Endothelial cell of umbilical vein (primary cell): ENCODE results near the gene SERGEF. TPM values are rescaled to one million over a fixed set of nuclear protein-coding genes. Genes with fewer than 3 reads are reported as not detected.

ENCODE experiments used
- BruUV-seq: library from RNA; stranded (reverse); fragments of 400-500 nt; replicated peaks from 2 replicates; lab custom pipeline; 2021; lab: Mats Ljungman, UMichigan
- CTCF ChIA-PET: fragments of 300-600, 350-600 bp; sonication (Branson Sonifier 250); formaldehyde crosslinking; loops from one replicate; lab custom pipeline; 2021; ENCODE audit warnings: antibody characterized with exemption, inconsistent platforms; lab: Charles Lee
- POLR2A ChIA-PET: fragments of 300-600, 350-600 bp; sonication (Branson Sonifier 250); formaldehyde crosslinking; loops from one replicate; lab custom pipeline; 2021; ENCODE audit warnings: antibody characterized with exemption, inconsistent platforms; lab: Charles Lee
- DNase-seq: peaks from one replicate; pipeline ENCODE4 v3.0.0-alpha.2; 2011; ENCODE audit warnings: low read depth, low spot score
- FAIRE-seq: peaks from 2 replicates; lab custom pipeline; 2011; peaks lifted over from hg19 to GRCh38; lab: Jason Lieb, UNC
- H2AFZ ChIP-seq: 2 replicates; pipeline ENCODE4 v1.6.0; 2012; ENCODE audit warnings: low read depth, low read length, control low read depth, inconsistent platforms
- H3K27ac ChIP-seq: 2 replicates; pipeline ENCODE4 v1.5.1; 2011; ENCODE audit warnings: low read depth, mild to moderate bottlenecking, control low read depth, low read length, moderate library complexity; ENCODE audit not compliant: insufficient read depth
- H3K27me3 ChIP-seq, 2 experiments: 2 replicates each; pipeline versions ENCODE4 v1.6.0 to v1.6.1; 2011; ENCODE audit warnings: low read length in 2 of 2, mixed read lengths in 1 of 2; ENCODE audit not compliant: control insufficient read depth in 2 of 2, insufficient read depth in 2 of 2
- H3K36me3 ChIP-seq, 2 experiments: 2 replicates in 1 of 2; 3 replicates in 1 of 2; pipeline ENCODE4 v1.5.1; 2011; ENCODE audit warnings: low read length in 2 of 2, mild to moderate bottlenecking in 1 of 2, moderate library complexity in 1 of 2; ENCODE audit not compliant: control insufficient read depth in 2 of 2, insufficient read depth in 2 of 2; ENCODE audit errors: extremely low read depth in 1 of 2
- H3K4me1 ChIP-seq: 3 replicates; pipeline ENCODE4 v1.5.1; 2011; ENCODE audit warnings: mild to moderate bottlenecking, low read length; ENCODE audit not compliant: control insufficient read depth, insufficient read depth; ENCODE audit errors: extremely low read depth
- H3K4me2 ChIP-seq: 2 replicates; pipeline ENCODE4 v1.6.1; 2011; ENCODE audit warnings: low read length, control low read depth, mixed read lengths; ENCODE audit not compliant: insufficient read depth
- H3K4me3 ChIP-seq, 3 experiments: fragments of 200-600 bp in 1 of 3; sonication (generic), shearing (Covaris generic) in 1 of 3; replicated peaks in 1 of 3; 2 replicates each; pipeline ENCODE4 v1.5.1; 2011 to 2016; ENCODE audit warnings: control low read depth in 3 of 3, low read length in 3 of 3, mild to moderate bottlenecking in 2 of 3, inconsistent platforms in 1 of 3, low read depth in 1 of 3, moderate library complexity in 1 of 3; ENCODE audit not compliant: insufficient read depth in 1 of 3
- H3K79me2 ChIP-seq: 2 replicates; pipeline ENCODE4 v1.6.0; 2012; ENCODE audit warnings: low read length, inconsistent platforms; ENCODE audit not compliant: control insufficient read depth, insufficient read depth
- H3K9ac ChIP-seq: replicated peaks from 2 replicates; pipeline ENCODE3; 2011; ENCODE audit warnings: low read length, control low read depth; ENCODE audit not compliant: insufficient read depth; ENCODE audit errors: extremely low read depth
- H3K9me1 ChIP-seq: replicated peaks from 3 replicates; pipeline ENCODE4 v1.6.0; 2011; ENCODE audit warnings: mild to moderate bottlenecking, low read length; ENCODE audit not compliant: control insufficient read depth, insufficient read depth; ENCODE audit errors: extremely low read depth
- H3K9me3 ChIP-seq: replicated peaks from 2 replicates; pipeline ENCODE4 v1.5.1; 2012; ENCODE audit warnings: low read length, inconsistent platforms; ENCODE audit not compliant: control insufficient read depth, insufficient read depth
- H4K20me1 ChIP-seq: replicated peaks from 2 replicates; pipeline ENCODE3; 2011; ENCODE audit warnings: mild to moderate bottlenecking, low read length; ENCODE audit not compliant: control insufficient read depth, insufficient read depth; ENCODE audit errors: extremely low read depth
- CTCF ChIP-seq, 2 donors: IDR thresholded peaks; 1 replicate in 1 of 2; 2 replicates in 1 of 2; pipeline ENCODE4 v1.5.1; 2011; ENCODE audit warnings: low read length in 2 of 2, mild to moderate bottlenecking in 2 of 2, moderate library complexity in 2 of 2, control low read depth in 1 of 2, inconsistent platforms in 1 of 2, low read depth in 1 of 2; ENCODE audit not compliant: insufficient read depth in 1 of 2; ENCODE audit errors: extremely low read depth in 1 of 2
- EZH2 ChIP-seq: IDR thresholded peaks from 2 replicates; pipeline ENCODE4 v1.6.1; 2012; ENCODE audit warnings: borderline replicate concordance, low read depth, mild to moderate bottlenecking, moderate library complexity, low read length, inconsistent platforms; ENCODE audit not compliant: severe bottlenecking
- FOS ChIP-seq: IDR thresholded peaks from 2 replicates; pipeline ENCODE4 v1.6.1; 2011; ENCODE audit warnings: mild to moderate bottlenecking, low read length, moderate library complexity, borderline replicate concordance; ENCODE audit not compliant: insufficient read depth
- GATA2 ChIP-seq: IDR thresholded peaks from 2 replicates; pipeline ENCODE4 v1.7.0; 2011; ENCODE audit warnings: low read depth, mild to moderate bottlenecking, moderate library complexity, mixed read lengths, low read length; ENCODE audit not compliant: insufficient read length, insufficient read depth
- JUN ChIP-seq: IDR thresholded peaks from 2 replicates; pipeline ENCODE4 v1.6.1; 2011; ENCODE audit warnings: borderline replicate concordance, low read depth; ENCODE audit not compliant: insufficient read length, insufficient read depth
- MAX ChIP-seq: IDR thresholded peaks from 2 replicates; pipeline ENCODE4 v1.6.1; 2011; ENCODE audit not compliant: insufficient read depth, insufficient read length
- MYC ChIP-seq: IDR thresholded peaks from one replicate; pipeline ENCODE4 v1.6.1; 2011; ENCODE audit warnings: mild to moderate bottlenecking, low read depth, low read length
- POLR2A ChIP-seq: IDR thresholded peaks from 2 replicates; pipeline ENCODE4 v1.6.1; 2012; ENCODE audit warnings: low read depth, mild to moderate bottlenecking, control low read depth, low read length
- POLR2AphosphoS5 ChIP-seq: IDR thresholded peaks from 2 replicates; pipeline ENCODE4 v1.6.1; 2012; ENCODE audit warnings: low read depth, mild to moderate bottlenecking, control low read depth, low read length, moderate library complexity; ENCODE audit not compliant: insufficient read depth
- dilution Hi-C: fragments of 300-500 bp; cut with MboI; formaldehyde crosslinking; loops from one replicate; pipeline ENCODE4 v1.15.0; 2019; ENCODE audit warnings: low sequenced_read_pairs; ENCODE audit not compliant: extremely low pct_ligation_motif_present
- intact Hi-C: fragments of 100-400 bp; cut with micrococcal nuclease; formaldehyde crosslinking; loops from one replicate; pipeline ENCODE4 v1.10.0; 2022
- polyA plus RNA-seq, 4 experiments: library from polyadenylated mRNA; depleted of rRNA in 3 of 4; stranded (reverse) in 3 of 4; unstranded in 1 of 4; fragments of >200 nt; gene quantifications; 2 replicates each; pipeline versions ENCODE4 v1.2.1 to v1.2.3, GENCODE V29; 2011 to 2012; ENCODE audit warnings: missing spikeins in 1 of 4
- total RNA-seq: library from RNA; stranded (reverse); gene quantifications from 2 replicates; pipeline ENCODE4 v1.2.3, GENCODE V29; 2021

SERGEF gene
- total and polyA plus RNA-seq, 2 donors (not counting 3 experiments of a cell fraction or from before 2014, with no cell fraction given), result 8.7 to 16.7 TPM

GRCh38 chr11:17743808-17744119 is 269.1 kb downstream of the SERGEF start:
- intact Hi-C loops, result no loop called here
- FAIRE-seq (no peak), DNase-seq (no peak)
- Histone ChIP-seq H2AFZ (no peak overlapping the region), H3K9me3 (no peaks in the 10 kb centered on the region), H3K9me1 (no peaks in the 10 kb centered on the region), H3K4me1 (no peaks in the 10 kb centered on the region), H3K36me3 (no peaks in the 10 kb centered on the region), H4K20me1 (no peaks in the 10 kb centered on the region), H3K4me3 (no peak overlapping the region), H3K9ac (no peak overlapping the region), H3K79me2 (no peaks in the 10 kb centered on the region), H3K27me3 (peaks cover 8 to 12% of the 10 kb centered on the region in 2 experiments), H3K27ac (no peak overlapping the region), H3K4me2 (no peak overlapping the region)
- dilution Hi-C loops, result no loop called here
- ChIA-PET POLR2A (no interaction called here), CTCF (interaction anchor here (1.3 to 1.9 kb wide), 2 partner anchors 13 to 235 kb away, joined by 4 to 12 read pairs; no protein-coding TSS in a partner anchor)
- TF ChIP-seq MAX, result no peak
- no peak for TF ChIP-seq FOS
- TF ChIP-seq EZH2, result no peak
- TF ChIP-seq CTCF (IDR thresholded peaks at IDR 0.05; ENCODE audit: extremely low read depth in 1 of 2, insufficient read depth in 1 of 2, low read depth in 1 of 2, low read length in 2 of 2), result no peak
- no peak for TF ChIP-seq JUN
- no peak for TF ChIP-seq POLR2A
- TF ChIP-seq POLR2AphosphoS5, result no peak
- TF ChIP-seq GATA2, result no peak
- no peak for TF ChIP-seq MYC
- no TSS peak for BruUV-seq
